Measurements from ENCODE around the gene ZNF550.

DNA sequence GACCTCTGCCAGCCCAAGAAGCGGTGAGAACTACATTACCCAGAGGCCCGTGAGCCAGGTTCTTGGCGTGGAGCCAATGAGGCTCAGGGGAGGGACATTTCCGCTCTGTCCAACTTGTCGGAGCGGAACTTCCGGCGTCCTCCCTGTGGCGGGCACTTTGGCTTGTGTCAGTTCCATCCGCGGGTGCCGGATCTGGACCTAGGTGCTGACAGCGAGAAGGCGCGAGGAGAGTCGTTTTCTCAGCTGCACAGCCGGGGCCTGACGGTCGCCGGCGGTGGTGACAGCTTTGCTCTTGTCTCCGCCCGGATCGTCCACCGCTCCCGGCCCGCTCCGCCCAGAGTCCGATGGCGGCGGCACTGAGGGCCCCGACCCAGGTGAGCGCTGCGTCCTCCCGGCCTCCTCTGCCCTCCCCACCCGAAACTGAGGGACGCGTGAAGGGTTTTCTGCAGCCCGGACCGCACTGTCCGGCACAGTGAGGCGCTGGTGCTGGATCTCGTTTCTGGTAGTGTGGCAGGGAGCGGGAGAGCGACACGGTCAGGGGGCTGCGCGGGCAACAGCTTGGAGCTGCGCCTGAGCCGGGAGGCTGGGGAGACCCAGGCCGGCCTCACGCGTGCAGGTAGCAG is 40.2 kb upstream of the ZNF550 start, which contains the start of gene ZNF530:
- TF ChIP-seq POLR2AphosphoS5 (IDR thresholded peaks at IDR 0.05) (peak; percentile 73 to 92 (median 81)), EP300 (IDR thresholded peaks at IDR 0.05) (no peak), POLR2A (IDR thresholded peaks at IDR 0.05) (no peak)
- TF ChIP-seq, protein P1, sequence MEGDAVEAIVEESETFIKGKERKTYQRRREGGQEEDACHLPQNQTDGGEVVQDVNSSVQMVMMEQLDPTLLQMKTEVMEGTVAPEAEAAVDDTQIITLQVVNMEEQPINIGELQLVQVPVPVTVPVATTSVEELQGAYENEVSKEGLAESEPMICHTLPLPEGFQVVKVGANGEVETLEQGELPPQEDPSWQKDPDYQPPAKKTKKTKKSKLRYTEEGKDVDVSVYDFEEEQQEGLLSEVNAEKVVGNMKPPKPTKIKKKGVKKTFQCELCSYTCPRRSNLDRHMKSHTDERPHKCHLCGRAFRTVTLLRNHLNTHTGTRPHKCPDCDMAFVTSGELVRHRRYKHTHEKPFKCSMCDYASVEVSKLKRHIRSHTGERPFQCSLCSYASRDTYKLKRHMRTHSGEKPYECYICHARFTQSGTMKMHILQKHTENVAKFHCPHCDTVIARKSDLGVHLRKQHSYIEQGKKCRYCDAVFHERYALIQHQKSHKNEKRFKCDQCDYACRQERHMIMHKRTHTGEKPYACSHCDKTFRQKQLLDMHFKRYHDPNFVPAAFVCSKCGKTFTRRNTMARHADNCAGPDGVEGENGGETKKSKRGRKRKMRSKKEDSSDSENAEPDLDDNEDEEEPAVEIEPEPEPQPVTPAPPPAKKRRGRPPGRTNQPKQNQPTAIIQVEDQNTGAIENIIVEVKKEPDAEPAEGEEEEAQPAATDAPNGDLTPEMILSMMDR (IDR thresholded peaks at IDR 0.05): no peak

Data from stomach (tissue), 4 donors.